ENCODE data around the gene TFF2. TPM values are rescaled to one million over a fixed set of nuclear protein-coding genes. Genes with fewer than 3 reads are reported as not detected.

The TFF2 gene
- total and polyA plus RNA-seq, 2 of the 4 experiments (the other 2 are of a cell fraction): not detected

- H3K27ac ChIP-seq (ENCODE audit: insufficient read depth, low read length): no peak overlapping the region
- no peaks in the 10 kb centered on the region for H3K36me3 ChIP-seq (ENCODE audit: control insufficient read depth, insufficient read depth, low read length)
- H4K91ac ChIP-seq (ENCODE audit: insufficient read depth, low read depth, low read length): no peak overlapping the region
- H3K18ac ChIP-seq (ENCODE audit: low read depth, low read length): no peak overlapping the region
- no peak overlapping the region for H2BK15ac ChIP-seq (ENCODE audit: low read depth, low read length)
- H4K8ac ChIP-seq (ENCODE audit: low read depth in 2 of 2, low read length in 2 of 2): no peak overlapping the region
- no peaks in the 10 kb centered on the region for H3K4me1 ChIP-seq (ENCODE audit: control insufficient read depth, insufficient read depth, low read length)
- H3K27me3 ChIP-seq (ENCODE audit: control insufficient read depth, insufficient read depth, low read length): peaks cover 16% of the 10 kb centered on the region
- dilution Hi-C loops (cut with HindIII; ENCODE audit: low sequenced_read_pairs, unreplicated experiment) (no loop called here), in situ Hi-C loops (cut with MboI; ENCODE audit: low sequenced_read_pairs) (no loop called here), intact Hi-C loops (cut with micrococcal nuclease) (no loop called here)
- no peak overlapping the region for H2BK5ac ChIP-seq (ENCODE audit: low read depth, low read length, poor library complexity, severe bottlenecking)
- no peak for TF ChIP-seq NFE2L2 (IDR thresholded peaks at IDR 0.05; ENCODE audit: low read depth, low read length)
- no peak for TF ChIP-seq CHD1 (IDR thresholded peaks at IDR 0.05; ENCODE audit: low read depth, low read length)
- TF ChIP-seq RFX5 (IDR thresholded peaks at IDR 0.05; ENCODE audit: low read depth, low read length): no peak
- no peak for TF ChIP-seq SMC3 (IDR thresholded peaks at IDR 0.05; ENCODE audit: low read depth, low read length)
- no peaks in the 10 kb centered on the region for H3K79me1 ChIP-seq (ENCODE audit: low read depth in 1 of 2, low read length in 2 of 2)
- no peak overlapping the region for H3K14ac ChIP-seq (replicated peaks; ENCODE audit: low read depth, low read length)
- no peak overlapping the region for H2BK120ac ChIP-seq (ENCODE audit: low read depth, low read length)
- WGBS, 2 experiments (ENCODE audit: extremely low coverage in 2 of 2, insufficient read length in 1 of 2): no CpG with 5 or more reads among the region's 8 CpGs
- no peak overlapping the region for H3K4me2 ChIP-seq (ENCODE audit: low read depth, low read length)
- H4K5ac ChIP-seq (ENCODE audit: low read depth, low read length): no peak overlapping the region
- ATAC-seq (ENCODE audit: low read depth): no peak
- ChIA-PET CTCF (no interaction called here), POLR2A (ENCODE audit: unreplicated experiment) (no interaction called here)
- no peak overlapping the region for H2BK20ac ChIP-seq (ENCODE audit: low read depth, low read length)
- H2AK5ac ChIP-seq (ENCODE audit: low read depth, low read length): no peak overlapping the region
- no TSS peak for BruUV-seq (replicated peaks)
- H4K20me1 ChIP-seq (ENCODE audit: insufficient read depth, low read length): no peaks in the 10 kb centered on the region
- no peak overlapping the region for H3K4ac ChIP-seq (ENCODE audit: low read depth, low read length)
- no peaks in the 10 kb centered on the region for H3K9me1 ChIP-seq (ENCODE audit: insufficient read depth, low read length)
- no peak overlapping the region for H3K56ac ChIP-seq (ENCODE audit: extremely low read depth, insufficient read depth, low read length)
- H3K23ac ChIP-seq (ENCODE audit: low read depth, low read length): no peak overlapping the region
- no peak for DNase-seq
- H3K9me3 ChIP-seq (ENCODE audit: control insufficient read depth, insufficient read depth, low read length): no peaks in the 10 kb centered on the region
- no peak overlapping the region for H2AK9ac ChIP-seq (replicated peaks; ENCODE audit: low read depth, low read length, poor library complexity)
- no peak overlapping the region for H3K9ac ChIP-seq (ENCODE audit: low read depth, low read length)
- no peak overlapping the region for H2AFZ ChIP-seq (replicated peaks; ENCODE audit: low read length, poor library complexity)
- H3K4me3 ChIP-seq (ENCODE audit: insufficient read depth, low read depth, low read length): no peak overlapping the region
Observed at GRCh38 chr21:42363312-42363711, 12.5 kb upstream of the TFF2 start.
